Measurements from ENCODE around the gene ZNF320.

GRCh38 chr19:52936151-52936953, 38.9 kb upstream of the ZNF320 start:
- no peak for TF ChIP-seq CTCF (IDR thresholded peaks at IDR 0.05)
- no peak for TF ChIP-seq TCF7L2 (IDR thresholded peaks at IDR 0.05; ENCODE audit: low read depth, low read length)
- TF ChIP-seq POLR2AphosphoS5 (IDR thresholded peaks at IDR 0.05; ENCODE audit: low read depth, low read length) = no peak
- TF ChIP-seq REST (IDR thresholded peaks at IDR 0.05; ENCODE audit: insufficient read depth in 1 of 2, low read depth in 2 of 2, low read length in 1 of 2) = no peak

All from Panc1 (cell line).